Activated naive CD4-positive, alpha-beta T cell treated with Interleukin-2 at 50 U/mL for 16 hours (primary cell): ENCODE data around the gene AMER3.

Experiments
- DNase-seq: peaks from one replicate; pipeline ENCODE4 v3.0.0-alpha.2; 2020

AMER3 gene

DNA sequence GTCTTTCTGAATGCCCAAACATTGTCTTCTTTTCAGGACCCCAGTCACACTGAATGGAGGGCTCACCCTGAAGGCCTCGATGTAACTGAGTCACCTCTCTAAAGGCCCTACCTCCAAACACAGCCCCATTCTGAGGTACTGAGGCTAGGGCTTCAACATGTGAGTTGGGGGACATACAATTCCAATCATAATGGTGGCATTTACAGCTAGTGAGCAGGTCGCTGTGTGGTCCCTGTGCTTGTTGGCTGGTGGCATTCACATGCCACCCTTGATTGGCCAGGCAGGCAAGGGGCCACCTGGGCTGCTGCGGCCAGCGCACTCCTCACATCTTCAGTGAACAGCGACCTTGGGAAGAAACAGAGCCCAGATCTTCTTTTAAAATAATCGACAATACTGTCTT is 30.7 kb downstream of the AMER3 start:
- DNase-seq = no peak

DNA sequence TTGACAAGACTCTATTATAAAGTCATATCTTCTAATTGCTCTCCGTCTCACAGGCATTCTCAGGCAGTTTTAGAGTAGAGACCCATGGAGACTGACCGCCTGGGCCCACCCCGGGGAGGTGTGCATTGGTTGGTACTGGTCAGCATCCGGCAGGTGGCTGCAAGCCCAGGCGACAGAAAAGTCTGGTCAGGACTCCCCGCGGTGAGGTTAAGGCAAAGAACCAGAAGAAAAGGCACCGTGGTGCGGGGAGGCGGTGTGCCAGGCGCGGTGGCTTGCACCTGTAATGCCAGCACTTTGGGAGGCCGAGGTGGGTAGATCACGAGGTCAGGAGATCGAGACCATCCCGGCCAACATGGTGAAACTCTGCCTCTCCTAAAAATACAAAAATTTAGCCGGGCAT is 32.5 kb downstream of the AMER3 start:
- no peak for DNase-seq

DNA sequence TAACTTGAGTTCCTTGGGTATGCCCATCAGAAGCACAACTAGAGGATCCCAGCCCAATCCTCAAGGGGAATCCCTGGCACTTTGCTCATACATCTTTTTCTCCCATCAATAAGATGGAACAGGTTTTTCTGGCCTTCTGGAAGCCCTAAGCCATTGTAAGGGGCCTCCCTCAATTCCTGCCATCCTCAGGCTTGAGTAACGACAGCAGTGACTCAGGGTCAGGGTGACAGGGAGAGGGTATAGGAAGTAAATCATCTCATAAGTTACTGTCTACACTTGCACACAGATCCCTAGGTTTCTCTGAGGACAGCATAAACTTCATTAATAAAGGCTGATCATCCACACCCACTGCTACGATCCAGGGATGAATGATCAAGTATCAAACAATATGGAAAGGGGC is 35.0 kb downstream of the AMER3 start:
- DNase-seq = no peak

DNA sequence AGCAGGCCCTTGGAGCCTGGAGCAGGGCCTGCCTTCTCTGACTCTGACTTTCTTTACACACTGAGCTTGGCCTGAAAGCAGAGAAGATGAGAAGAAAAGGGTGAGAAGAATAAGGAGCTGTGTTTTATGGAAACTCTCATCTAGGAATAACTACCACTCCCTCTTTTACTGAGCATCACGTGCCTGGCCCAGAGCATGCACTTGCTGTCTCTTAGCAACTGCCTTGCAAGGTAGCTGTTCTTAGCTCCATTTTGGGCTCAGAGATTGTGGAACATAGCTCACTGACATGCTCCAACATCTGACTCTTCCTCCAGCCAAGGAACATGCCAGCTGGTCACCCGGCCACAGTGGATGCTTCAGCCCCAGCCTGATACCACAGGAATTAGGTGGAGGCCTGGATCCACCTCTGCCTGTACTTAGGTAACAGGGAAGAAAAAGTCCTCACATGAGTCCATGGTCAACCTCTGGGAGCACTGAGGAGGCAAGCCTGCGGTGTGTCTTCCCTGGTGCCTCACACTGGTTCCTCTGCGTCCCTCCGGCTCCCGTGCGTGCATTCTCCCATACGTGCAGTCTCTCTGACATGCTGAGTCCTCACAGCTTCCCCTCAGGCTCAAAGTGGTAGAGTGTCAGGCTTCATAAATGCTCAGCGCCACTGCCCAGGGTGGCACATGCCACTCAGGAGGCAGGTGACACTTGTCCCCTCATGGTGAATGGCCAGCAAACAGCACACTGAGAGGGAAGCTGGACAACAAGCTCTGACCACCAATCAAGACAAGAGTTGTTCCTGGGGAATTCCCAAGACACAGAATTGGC is 35.7 kb downstream of the AMER3 start:
- no peak for DNase-seq

DNA sequence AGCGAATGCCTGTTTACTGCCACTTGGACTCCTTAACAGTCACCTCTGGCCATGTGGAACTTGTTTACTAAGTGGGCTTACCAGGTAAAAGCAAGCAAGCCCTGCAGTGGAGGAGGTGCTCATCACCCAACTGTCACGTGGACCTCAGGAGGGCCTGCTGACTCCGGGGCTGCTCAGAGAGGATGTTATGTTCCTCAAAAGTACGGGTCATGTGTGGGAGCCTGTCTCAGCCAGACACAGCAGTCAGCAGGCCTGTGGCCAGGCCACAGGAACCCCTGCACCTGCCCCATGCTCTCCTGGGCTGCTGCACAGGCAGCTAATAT is 36.2 kb downstream of the AMER3 start:
- no peak for DNase-seq

DNA sequence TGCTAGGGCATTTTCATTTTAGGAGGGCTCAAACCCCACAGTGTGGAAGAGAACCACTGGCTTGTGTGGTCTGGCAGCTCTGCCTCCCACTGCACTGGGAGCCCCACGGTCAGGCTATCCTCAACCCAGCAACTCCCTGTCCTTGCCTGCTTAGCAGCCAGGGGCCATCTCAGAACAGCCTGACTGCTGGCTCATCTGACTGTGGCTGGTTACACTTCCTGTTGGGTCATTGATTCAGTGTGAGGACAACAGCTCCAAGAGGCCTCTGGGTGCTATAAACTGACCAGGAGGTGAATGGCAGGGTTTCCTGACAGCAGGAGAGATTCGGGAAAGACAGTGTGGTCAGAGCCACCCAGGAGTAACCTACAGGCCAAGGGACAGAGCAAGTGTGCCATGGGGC is 40.1 kb downstream of the AMER3 start:
- DNase-seq = no peak

DNA sequence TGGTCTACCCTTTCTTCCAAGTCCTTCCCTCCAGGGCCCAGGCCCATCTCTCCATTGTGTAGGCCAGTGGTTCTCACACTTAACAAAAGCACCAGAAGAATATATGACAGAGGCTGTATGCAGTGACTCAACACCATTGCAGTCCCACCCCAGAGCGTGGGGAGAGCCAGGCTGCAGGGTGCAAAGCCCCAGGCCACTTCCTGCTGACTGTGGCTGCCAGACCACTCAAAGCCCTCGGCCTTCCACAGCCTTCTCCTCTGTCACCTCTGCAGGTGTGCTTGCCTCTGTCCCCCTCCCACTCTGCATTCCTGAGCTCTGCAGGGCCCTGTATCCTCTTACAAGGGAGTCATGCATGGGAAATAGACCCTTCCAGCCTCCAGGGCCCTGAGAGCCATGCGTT is 41.0 kb downstream of the AMER3 start:
- DNase-seq = no peak

DNA sequence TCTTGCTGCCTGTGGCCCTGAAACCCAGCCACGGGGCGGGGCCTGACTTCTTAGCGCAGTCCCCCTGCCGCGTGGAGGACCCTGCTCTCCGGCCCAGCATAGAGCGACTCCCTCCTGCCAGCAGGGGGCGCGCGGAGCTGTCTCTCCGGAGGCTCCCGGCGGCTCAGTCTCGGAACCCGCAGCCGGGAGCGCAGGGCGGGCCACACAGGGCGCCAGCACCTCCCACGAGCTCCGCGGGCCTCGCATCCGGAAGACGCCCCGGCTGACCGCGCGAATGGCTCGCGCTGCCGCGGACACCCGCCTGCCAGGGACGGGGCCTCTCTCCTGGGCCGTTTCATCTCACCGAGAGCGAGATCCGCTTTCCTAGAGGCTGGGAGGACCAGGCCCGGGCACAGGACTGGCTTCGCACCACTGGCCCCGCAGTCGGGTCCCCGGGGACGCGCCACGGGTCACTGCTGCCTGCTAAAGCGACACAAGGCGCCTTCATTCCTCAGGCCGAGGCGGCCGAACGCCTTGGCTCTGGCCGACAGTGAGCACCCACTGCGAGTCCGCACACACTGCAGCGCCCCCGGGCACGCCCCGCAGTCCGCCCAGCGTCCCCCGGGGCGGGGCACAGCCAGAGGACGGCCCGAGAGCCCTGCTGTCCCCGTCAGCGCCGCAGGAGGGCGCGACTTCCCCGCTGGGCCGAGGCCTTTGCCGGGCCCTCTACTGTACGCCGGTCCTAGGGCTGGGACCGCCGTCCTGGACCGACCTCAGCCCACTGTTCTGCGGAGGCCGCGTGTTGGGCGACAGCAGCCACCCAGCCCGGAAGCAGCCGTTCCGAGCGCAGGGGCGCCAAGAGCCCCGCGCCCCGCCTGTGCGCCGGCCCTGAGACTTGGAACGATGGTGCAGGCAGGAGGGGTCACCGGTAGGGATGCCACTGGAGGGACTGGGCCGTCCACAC is 42.4 kb downstream of the AMER3 start:
- DNase-seq = peak; percentile 93

DNA sequence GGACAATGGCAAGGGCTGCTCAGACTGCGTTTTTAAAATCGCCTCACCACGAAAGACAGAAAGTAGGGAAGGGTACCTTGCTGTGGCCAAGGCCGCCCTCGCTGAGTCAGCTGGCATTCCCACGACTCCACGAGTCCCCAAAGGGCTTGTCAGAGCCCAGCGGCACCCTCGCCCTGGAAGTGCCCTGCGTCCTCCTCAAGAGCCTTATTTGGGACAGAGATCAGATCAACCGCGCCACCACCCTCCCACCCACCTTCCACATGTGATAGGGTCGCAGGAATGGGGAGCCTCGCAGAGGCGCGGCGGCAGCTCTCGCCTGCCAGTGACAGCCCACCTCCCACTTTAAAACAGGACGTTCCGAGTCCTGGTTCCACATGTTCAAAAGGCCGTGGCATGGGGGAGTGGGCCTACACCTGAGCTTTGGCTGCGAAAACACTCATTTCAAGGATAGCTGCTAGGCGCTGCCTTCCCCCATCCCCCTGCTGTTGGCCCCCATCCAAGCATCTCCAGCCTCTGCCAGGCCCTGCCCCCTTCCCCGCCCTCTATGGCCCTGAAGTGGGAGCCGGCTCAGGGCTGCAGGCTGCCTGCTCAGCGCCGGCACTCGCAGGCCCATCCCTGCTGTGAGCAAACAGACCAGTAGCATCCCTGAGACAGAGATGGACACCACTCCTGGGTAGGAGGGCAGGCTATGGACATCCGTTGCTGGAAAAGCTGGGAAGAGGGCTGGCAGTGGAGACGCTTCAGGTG is 43.3 kb downstream of the AMER3 start:
- no peak for DNase-seq

DNA sequence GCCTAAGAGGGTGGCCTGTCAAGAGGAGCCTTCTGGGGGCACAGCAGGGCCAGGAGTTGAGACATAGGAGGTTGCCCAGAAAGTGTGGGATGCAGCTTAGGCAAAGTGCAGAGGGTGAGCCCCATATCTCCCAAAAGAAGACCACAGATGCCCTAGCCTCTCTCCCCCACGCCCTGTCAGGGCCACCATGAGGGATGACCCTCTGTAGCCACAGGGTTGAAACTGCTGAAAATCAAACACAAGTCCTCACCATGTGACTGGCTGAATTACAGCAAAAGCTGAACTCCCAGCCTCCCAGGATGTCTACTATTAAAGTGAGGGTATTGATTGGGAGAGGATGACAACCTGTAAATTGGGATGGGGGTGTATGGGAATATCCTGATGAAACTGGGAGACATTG is 44.0 kb downstream of the AMER3 start:
- DNase-seq = no peak

DNA sequence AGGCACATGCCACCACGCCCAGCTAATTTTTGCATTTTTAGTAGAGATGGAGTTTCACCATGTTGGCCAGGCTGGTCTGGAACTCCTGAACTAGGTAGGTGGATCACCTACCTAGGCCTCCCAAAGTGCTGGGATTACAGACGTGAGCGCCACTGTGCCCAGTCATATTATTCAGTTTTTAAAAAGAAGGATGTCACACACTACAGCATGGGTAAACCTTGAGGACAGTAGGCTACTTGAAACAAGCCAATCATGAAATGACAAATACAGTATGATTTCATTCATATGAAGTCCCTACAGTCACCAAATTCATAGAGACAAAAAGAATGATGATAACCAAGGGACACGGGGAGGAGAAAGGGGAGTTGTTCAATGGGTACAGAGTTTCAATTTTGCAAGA is 50.3 kb downstream of the AMER3 start:
- DNase-seq = no peak

DNA sequence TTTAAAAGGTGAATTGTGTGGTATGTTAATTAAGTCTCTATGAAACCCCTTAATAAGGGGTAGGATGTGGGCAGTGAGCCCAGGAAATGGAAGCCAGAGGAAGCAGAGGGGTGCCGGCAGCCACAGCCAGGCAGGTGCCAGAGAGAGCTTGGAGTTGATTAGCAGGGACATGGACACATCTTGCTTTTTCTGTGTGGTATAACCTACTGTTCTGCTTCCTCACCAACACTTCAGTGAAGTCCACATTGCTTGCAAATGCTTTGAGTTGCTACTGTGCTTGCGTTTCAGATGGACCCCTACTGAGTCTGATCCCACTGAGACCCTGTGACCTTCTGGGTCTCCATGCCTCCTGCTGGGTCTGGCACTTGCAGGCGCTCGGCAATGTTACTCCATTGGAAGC is 51.0 kb downstream of the AMER3 start:
- no peak for DNase-seq

DNA sequence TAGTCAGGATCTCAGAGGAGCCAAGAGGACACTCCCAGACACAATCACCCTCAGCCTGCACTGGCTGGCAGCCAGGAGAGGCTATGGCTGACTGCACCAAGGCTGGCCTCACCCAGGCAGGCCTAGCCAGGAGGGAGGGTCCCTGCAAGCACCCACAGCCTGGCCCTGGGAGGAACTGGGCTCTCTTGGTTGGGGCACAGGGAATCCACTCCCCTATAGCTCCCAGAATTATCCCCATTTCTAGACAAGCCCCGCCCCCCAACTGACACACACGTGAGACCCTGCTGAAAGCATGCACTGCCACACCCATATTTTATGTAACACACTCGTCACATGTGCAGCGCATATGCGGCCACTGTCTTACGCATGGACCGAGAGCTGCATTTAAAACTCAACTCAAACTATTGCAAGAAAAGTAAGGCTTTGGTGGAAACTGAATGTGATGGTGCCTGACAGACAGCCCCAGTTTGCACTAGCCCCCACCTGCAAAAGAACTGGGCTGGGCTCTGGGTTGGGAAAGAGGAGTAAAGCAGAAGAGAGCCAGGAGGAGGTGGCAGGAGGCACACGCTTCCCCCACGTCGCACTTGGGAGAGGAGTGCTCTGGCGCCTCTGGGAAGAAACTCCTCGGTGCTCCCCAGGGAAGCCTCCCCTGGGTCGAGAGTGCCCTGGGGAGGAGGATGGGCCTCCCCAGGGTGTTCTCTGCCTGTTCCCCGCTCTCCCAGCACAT is 52.5 kb downstream of the AMER3 start:
- no peak for DNase-seq

DNA sequence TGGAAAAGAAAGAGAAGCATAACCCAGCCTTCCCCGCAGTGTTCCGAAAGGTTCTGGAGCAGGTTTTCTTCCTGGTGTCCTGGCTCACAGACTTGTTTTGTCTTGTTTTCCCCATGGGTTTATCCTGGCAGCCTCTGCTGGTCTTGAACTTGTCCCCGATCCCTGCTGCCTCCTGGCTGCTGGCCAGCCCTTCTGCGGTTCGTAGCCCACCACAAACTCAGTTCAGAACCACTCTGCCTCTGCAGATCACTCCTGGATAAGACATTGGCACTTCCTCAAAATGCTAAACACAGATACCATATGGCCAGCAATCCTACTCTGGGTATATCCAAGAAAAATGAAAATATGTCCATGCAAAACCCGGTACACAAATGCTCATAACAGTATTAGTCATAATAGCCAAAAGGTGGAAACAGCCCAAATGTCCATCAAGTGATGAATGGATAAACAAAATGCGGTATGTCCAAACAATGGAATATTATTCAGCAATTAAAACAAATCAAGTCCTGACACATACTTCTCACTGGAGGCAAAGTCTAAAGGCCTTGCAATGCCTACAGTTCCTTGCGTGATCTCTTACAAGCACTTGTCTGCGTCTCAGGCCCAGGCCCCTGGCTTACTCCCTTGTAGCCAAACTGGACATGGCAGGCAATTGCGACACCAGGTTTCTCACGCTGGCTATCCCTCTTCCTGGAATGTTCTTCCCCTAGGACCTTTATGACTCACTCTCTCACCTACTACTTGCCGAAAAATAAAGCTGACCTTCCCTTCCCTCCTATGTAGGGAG is 53.3 kb downstream of the AMER3 start:
- DNase-seq = no peak

DNA sequence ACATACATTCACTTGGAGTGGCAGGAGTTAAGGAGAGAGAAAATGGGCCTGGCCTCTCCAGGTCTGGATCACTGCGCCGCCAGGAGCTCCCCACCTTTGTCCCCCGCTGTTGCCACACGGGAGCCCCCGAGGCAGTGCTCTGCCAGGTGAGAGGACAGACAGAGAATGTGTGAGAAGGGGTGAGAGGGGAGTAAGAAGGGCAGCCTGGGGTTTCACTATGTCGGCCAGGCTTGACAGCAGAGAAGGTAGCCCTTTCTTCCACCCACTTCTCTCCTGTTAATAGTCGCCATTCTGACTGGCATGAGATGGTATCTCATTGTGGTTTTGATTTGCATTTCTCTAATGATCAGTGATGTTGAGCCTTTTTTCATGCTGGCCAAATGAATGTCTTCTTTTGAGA is 55.1 kb downstream of the AMER3 start:
- no peak for DNase-seq

DNA sequence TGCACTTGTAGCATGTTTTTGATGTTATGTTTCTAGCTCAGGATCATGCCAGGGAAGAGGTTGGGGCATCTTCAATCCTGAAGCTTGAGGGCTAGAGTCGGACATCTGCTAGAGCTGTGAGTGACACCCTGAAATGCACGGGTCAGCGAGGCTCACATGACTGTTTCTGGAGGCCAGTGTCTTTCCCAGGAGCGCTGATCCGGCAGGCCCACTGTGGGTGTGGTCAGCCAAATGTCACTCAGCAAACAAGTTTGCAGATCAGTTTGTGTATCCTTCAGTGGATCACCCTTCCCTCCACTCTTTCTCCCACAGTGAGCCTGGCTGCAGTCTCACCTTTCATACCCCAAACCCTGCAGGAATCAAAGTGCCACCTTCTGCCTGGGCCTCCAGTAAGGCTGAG is 58.4 kb downstream of the AMER3 start:
- no peak for DNase-seq

DNA sequence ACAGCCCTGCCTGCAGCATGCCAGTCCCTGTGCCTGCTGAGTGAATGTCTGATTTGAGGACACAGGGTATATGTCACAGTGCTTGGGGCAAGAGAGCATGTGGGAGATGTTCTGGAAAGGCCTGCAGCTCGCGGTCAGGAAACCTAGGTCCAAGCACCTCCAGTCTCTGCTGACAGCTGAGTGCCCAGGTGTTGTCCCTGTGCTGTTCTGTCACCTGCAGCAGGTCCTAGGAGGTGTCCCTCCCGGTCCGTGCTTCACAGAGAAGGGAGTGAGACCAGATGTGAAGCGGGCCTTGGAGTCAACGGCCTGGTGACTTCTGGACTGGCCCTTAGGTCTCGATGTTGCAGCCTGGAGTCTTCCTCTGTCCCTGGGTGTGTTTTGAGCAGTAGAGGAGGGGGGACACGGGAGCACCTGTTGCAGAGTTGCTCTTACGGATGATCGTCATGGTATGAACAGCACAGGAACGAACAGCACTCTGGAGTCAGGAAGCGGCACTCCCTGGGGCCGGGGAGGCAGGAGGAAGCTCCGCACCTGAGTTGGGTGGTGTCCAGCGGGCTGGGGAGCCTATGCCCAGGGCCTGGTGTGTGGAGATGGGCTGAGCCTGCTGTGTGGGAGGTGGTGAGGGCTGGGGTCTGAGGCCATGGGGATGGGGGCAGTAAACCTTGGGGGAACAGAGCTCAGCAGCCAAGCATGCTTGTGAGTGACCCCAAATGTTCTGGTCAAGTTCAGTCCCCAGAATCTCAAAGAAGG is 59.8 kb downstream of the AMER3 start:
- DNase-seq = no peak
